Stromal cell of bone marrow (primary cell): ENCODE results near the gene TSHR.

Experiments used
- DNase-seq: peaks from one replicate; pipeline ENCODE4 v3.0.0-alpha.2; 2012; ENCODE audit warnings: low read depth

TSHR gene

GRCh38 chr14:81177225-81177624 lies 221.8 kb downstream of the TSHR start:
- no peak for DNase-seq

GRCh38 chr14:81178063-81178462 lies 222.6 kb downstream of the TSHR start:
- DNase-seq: no peak

DNA sequence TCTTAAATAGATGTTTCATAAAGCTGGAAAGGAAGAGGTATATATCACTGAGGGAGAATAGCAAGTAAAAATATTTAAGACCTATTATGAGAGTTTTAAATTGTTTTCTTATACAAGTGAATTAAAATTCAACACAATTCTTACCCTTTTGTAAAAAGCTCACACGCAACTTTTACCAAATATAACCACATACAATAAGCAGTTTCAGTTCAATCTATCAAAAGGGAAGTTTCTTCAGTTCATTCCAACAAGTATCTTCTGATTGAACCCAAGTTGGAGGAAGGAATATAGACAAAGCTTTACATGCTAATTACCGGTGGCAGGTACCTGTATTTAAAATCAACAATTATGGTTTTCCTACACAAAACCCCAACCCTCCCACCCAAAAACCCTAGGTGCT lies 224.2 kb downstream of the TSHR start:
- DNase-seq: no peak

DNA sequence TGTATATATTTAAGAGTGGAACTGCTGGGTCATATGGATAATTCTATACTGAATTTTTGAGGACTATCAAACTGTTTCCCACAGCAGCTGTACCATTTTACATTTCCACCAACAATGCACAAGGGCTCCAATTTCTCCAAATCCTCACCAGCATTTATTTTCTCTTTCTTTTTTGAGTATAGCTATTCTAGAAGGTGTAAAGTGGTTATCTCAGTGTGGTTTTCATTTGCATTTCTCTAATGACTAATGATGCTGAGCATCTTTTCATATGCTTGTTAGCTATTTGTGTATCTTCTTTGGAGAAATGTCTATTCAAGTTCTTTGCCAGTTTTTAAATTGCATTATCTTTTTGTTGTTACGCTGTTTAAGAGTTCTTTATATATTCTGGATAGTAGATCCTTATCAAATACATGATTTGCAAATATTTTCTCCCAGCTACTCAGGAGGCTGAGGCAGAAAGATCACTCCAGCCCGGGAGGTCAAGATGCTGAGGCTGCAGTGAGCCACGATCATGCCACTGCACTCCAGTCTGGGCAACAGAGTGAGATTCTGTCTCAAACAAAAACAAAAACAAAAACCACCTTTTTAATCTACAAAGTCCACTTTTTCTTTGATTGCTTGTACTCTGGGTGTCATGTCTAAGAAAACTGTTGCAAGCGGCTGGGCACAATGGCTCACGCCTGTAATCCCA lies 232.6 kb downstream of the TSHR start:
- DNase-seq: no peak

GRCh38 chr14:81192594-81192993 lies 237.2 kb downstream of the TSHR start:
- DNase-seq: no peak

- no peak for DNase-seq
Measured at GRCh38 chr14:81193924-81194633, 238.7 kb downstream of the TSHR start.
